HG03565 (cell line): ENCODE data around the gene RAET1E.
"Not testable (repeated sequence)": the region's sequence is repeated elsewhere in the genome, so short reads cannot be mapped to it uniquely, and the experiment has no call there.

ENCODE experiments used
- ATAC-seq: cut with Tn5 transposase; IDR thresholded peaks from one replicate; pipeline ENCODE4 v1.9.1; 2021; ENCODE audit warnings: mild to moderate bottlenecking, moderate library complexity; ENCODE audit not compliant: unreplicated experiment

The RAET1E gene

DNA sequence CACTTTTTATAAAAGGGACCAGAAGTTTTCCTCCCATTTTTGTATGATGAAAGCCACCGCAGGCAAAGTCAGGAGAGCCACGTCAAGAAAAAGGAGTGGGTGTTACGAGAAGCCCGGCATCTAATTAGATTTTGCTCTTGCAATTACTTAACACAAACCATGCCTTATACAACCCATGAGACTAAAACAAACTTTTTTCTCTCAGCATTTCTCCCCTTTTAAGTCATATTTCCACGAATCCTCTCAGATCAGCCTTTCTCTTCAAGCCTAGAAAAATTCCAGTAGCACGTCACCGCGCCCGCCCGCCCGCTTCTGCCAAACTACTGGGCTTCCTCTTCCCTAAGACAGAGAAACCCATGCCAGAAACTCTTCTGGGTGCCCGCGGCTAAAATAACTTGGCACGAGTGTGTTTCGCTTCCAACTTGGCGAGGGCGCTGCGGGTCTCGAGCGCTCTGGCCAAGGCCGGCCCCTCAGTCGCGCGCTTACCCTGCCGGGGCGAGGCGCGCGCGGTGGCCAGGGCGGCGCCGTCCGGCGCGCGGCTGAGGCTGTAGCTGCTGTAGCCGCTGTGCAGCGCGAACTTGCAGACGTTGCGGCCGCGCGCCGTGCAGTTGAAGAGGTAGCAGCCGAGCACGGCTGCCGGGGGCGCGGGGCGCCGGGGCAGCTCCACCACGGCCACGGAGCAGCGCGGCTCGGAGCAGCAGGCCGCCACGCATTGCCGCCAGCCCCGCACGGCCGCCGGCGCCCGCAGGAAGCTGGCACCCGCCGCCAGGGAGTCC, 34.8 kb downstream of the RAET1E start:
- ATAC-seq = peak; percentile 4

DNA sequence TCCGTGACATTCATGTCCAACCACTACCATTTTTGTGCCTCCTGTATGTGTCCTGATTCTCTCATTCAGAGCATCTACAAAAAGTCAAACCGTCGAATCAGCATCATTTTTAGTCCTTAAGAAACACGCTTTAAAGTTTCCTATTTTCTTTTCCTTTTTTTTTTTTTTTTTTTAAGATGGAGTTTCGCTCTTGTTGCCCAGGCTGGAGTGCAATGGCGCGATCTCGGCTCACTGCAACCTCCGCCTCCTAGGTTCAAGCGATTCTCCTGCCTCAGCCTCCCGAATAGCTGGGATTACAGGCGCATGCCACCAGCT, 35.5 kb downstream of the RAET1E start:
- not testable (repeated sequence) for ATAC-seq

DNA sequence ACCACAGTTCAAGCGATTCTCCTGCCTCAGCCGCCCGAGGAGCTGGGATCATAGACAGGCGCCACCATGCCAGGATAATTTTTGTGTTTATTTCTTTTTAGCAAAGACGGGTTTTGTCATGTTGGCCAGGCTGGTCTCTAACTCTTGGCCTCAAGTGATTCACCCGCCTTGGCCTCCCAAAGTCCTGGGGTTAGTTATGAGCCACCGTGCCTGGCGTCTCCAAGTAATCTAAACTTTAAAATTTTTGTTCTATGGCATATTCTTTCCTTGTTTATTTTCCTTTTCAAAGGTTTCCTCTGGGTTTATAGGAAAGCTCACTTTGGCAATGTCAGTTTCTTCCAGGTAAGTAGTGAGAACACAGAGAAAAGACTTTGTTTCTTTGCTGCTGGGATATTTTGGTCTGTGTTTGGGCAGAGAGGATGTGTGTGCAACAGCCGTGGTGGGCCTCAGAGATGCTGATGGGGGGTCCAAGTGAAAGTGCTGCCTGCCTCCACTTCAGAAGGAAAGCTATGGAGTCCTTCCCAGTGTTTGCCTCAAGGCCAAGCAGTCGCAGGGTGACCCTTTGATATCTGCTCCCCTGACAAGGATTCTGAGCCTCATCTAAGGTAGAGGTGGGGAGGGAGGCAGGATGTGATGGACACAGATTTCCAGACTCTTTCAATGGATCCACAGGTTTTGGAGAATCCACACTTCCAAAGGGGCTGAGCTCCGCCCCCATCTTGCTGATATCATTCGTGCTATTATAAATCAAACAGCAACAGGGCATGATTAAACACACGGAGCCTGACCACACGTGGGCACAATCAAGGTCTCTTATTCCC, 36.1 kb downstream of the RAET1E start:
- no peak for ATAC-seq

- no peak for ATAC-seq
Observed at GRCh38 chr6:149860834-149861602, 36.9 kb downstream of the RAET1E start.

- no peak for ATAC-seq
Observed at GRCh38 chr6:149860513-149860833, 37.4 kb downstream of the RAET1E start.

DNA sequence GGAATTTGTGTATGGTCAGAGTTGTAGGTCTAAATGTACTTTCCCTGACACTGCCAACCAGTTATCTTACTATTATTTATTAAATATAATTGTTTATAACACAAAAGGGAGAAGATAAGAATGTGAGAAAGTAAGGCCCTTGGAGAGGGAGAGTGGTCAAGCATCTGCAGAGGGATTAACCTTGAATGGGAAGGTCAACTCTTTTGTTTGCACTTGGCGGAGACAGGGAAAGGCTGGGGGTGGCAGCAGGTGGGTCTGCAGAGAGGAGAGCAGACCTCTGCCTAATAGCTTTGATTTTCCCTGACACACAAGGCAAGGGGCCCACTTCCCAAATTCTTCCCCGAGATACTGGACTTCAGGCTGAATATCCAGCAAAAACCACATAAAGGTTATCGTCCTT, 38.0 kb downstream of the RAET1E start:
- no peak for ATAC-seq

- ATAC-seq = no peak
Observed at GRCh38 chr6:149859368-149859767, 38.5 kb downstream of the RAET1E start.

DNA sequence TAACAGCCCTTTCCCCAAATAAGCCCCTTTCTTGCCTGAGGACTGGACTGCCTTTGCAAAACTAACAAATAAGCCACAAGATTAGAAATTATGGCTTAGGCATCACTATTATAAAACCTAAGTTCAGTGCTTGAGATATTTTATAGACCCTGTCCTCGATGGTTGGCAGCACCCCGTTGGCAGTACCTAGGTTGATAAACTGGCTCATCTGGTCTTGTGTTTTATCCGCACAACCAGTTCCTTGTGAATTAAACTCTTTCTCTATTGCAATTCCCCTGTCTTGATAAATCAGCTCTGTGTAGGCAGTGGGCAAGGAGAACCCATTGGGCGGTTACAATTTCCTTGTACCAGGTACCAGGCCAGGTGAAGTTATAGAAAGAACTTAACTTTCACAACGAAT, 40.4 kb downstream of the RAET1E start:
- ATAC-seq = no peak

DNA sequence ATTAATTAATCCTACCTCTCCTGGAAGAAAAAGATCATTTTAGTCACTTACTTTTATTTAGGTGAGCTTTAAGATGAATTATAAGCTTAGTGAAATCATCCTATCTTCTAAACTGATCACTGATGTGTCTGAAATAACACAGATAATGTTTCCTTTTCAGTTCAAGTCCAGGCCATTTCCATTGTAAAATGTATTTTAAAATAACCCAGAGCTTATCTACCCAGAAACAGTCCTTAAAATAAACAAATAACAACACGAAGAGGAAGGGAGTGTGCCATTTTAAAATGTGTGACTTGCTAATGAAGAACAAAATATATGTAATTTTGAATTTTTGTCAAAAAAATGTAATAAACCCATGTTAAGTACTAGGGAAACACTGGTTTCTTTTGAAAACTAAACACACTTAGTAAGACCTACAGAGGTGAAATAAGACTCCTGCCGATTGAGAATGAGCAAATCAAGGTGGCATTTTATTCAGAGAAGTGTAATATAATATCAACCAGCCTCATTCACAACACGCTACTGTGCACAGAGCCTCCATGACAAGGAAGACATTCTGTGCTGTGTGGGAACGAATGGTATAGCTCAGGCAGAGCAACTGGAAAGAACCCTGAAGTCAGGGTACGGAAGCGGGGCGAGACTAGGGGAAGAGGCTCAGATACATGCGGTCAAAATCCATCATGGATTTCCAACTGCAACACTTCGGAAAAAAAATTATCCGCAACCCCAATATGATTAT, 41.5 kb downstream of the RAET1E start:
- ATAC-seq = no peak

GRCh38 chr6:149855741-149856140, 42.2 kb downstream of the RAET1E start:
- ATAC-seq = no peak

- ATAC-seq = no peak
Observed at GRCh38 chr6:149855040-149855654, 42.8 kb downstream of the RAET1E start.

DNA sequence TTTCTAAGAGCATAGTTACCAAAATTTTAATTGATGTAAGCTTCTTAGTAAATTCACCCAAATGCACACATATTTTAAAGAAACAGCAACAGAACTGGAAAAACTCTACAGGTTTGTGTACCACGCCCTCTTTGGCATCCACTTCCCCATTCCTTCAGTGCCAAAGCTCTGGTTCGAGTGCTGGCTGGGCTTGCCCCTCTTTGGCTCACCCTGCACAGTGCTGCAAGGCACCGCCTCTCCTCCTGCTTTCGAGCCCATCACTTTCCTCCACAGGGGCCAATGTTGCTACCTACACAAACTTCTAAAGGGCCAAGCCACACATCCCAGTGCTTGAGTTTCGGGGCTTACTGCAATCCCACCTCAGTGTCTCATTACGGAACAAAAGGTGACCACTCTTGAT, 43.4 kb downstream of the RAET1E start:
- ATAC-seq = no peak

- not testable (repeated sequence) for ATAC-seq
Observed at GRCh38 chr6:149854017-149854416, 43.9 kb downstream of the RAET1E start.

- ATAC-seq = no peak
Observed at GRCh38 chr6:149852881-149853280, 45.0 kb downstream of the RAET1E start.

GRCh38 chr6:149852180-149852579, 45.7 kb downstream of the RAET1E start:
- ATAC-seq = peak; percentile 53

GRCh38 chr6:149851461-149852110, 46.3 kb downstream of the RAET1E start:
- ATAC-seq = no peak

- not testable (repeated sequence) for ATAC-seq
Observed at GRCh38 chr6:149848343-149848742, 49.6 kb downstream of the RAET1E start.
